Measurements from ENCODE around the gene CCNH.

The CCNH gene

GRCh38 chr5:87403409-87403808 lies 9.3 kb downstream of the CCNH start:
- no peak for DNase-seq (ENCODE audit: low read depth, low spot score)

- no peak for DNase-seq (ENCODE audit: low read depth, low spot score)
These were observed 11.1 kb downstream of the CCNH start for GRCh38 chr5:87401626-87402025.

- DNase-seq (ENCODE audit: low read depth, low spot score): no peak
These were observed 12.3 kb downstream of the CCNH start for GRCh38 chr5:87400305-87400899.

- no peak for DNase-seq (ENCODE audit: low read depth, low spot score)
These were observed 13.0 kb downstream of the CCNH start for GRCh38 chr5:87399720-87400119.

- no peak for DNase-seq (ENCODE audit: low read depth, low spot score)
These were observed 13.6 kb downstream of the CCNH start for GRCh38 chr5:87398981-87399614.

GRCh38 chr5:87394411-87395165 lies 18.1 kb downstream of the CCNH start:
- no peak for DNase-seq (ENCODE audit: low read depth, low spot score)

GRCh38 chr5:87393331-87393730 lies 19.4 kb downstream of the CCNH start:
- peak; percentile 21 for DNase-seq (ENCODE audit: low read depth, low spot score)

- no peak for DNase-seq (ENCODE audit: low read depth, low spot score)
These were observed 19.9 kb downstream of the CCNH start for GRCh38 chr5:87392801-87393200.

- DNase-seq (ENCODE audit: low read depth, low spot score): no peak
These were observed 20.6 kb downstream of the CCNH start for GRCh38 chr5:87392170-87392569.

GRCh38 chr5:87390576-87391199 lies 22.0 kb downstream of the CCNH start:
- no peak for DNase-seq (ENCODE audit: low read depth, low spot score)

GRCh38 chr5:87390075-87390474 lies 22.7 kb downstream of the CCNH start:
- no peak for DNase-seq (ENCODE audit: low read depth, low spot score)

- DNase-seq (ENCODE audit: low read depth, low spot score): no peak
These were observed 23.3 kb downstream of the CCNH start for GRCh38 chr5:87389296-87390034.

- DNase-seq (ENCODE audit: low read depth, low spot score): no peak
These were observed 24.6 kb downstream of the CCNH start for GRCh38 chr5:87388129-87388528.

GRCh38 chr5:87385802-87386201 lies 26.9 kb downstream of the CCNH start:
- no peak for DNase-seq (ENCODE audit: low read depth, low spot score)

- no peak for DNase-seq (ENCODE audit: low read depth, low spot score)
These were observed 29.5 kb downstream of the CCNH start for GRCh38 chr5:87383216-87383615.

GRCh38 chr5:87382224-87382623 lies 30.5 kb downstream of the CCNH start:
- no peak for DNase-seq (ENCODE audit: low read depth, low spot score)

GRCh38 chr5:87372705-87373104 lies 40.0 kb downstream of the CCNH start:
- no peak for DNase-seq (ENCODE audit: low read depth, low spot score)

GRCh38 chr5:87369431-87369830 lies 43.3 kb downstream of the CCNH start:
- no peak for DNase-seq (ENCODE audit: low read depth, low spot score)

- DNase-seq (ENCODE audit: low read depth, low spot score): no peak
These were observed 44.1 kb downstream of the CCNH start for GRCh38 chr5:87368601-87369000.

GRCh38 chr5:87367243-87367642 lies 45.5 kb downstream of the CCNH start:
- no peak for DNase-seq (ENCODE audit: low read depth, low spot score)

- DNase-seq (ENCODE audit: low read depth, low spot score): no peak
These were observed 51.1 kb downstream of the CCNH start for GRCh38 chr5:87361536-87362213.
